CD4-positive, alpha-beta memory T cell (primary cell): ENCODE measurements around the gene GRM2. TPM values are rescaled to one million over a fixed set of nuclear protein-coding genes. Genes with fewer than 3 reads are reported as not detected.

Source experiments
- CTCF ChIA-PET: fragments of 350-600 bp; sonication (Branson Sonifier 250); formaldehyde crosslinking; loops from one replicate; lab custom pipeline; 2021; ENCODE audit warnings: inconsistent platforms; ENCODE audit not compliant: partially characterized antibody; lab: Charles Lee
- POLR2A ChIA-PET: fragments of 350-600 bp; sonication (Branson Sonifier 250); formaldehyde crosslinking; loops from one replicate; lab custom pipeline; 2021; ENCODE audit not compliant: partially characterized antibody; lab: Charles Lee
- DNase-seq, 5 donors: peaks; one replicate each; pipeline versions ENCODE4 v3.0.0 to v3.0.0-alpha.2; 2020 to 2022; ENCODE audit warnings: mixed read lengths in 1 of 5
- H3K27ac ChIP-seq: one replicate; pipeline ENCODE4 v1.7.0; 2013; ENCODE audit warnings: low read depth, low read length
- H3K27me3 ChIP-seq: 2 replicates; pipeline ENCODE4 v1.7.0; 2013; ENCODE audit warnings: mild to moderate bottlenecking, low read length, moderate library complexity; ENCODE audit not compliant: insufficient read depth
- H3K36me3 ChIP-seq: 2 replicates; pipeline ENCODE4 v1.7.0; 2013; ENCODE audit warnings: mild to moderate bottlenecking, low read length, moderate library complexity; ENCODE audit not compliant: insufficient read depth
- H3K4me1 ChIP-seq: 2 replicates; pipeline ENCODE4 v1.7.0; 2013; ENCODE audit warnings: mild to moderate bottlenecking, low read length, moderate library complexity; ENCODE audit not compliant: insufficient read depth
- H3K4me3 ChIP-seq, 2 donors: one replicate each; pipeline ENCODE4 v1.7.0; 2013; ENCODE audit warnings: low read length in 2 of 2, mild to moderate bottlenecking in 1 of 2
- H3K9me3 ChIP-seq, 2 donors: one replicate each; pipeline ENCODE4 v1.7.0; 2013; ENCODE audit warnings: low read length in 2 of 2, control low read depth in 1 of 2; ENCODE audit not compliant: control insufficient read depth in 1 of 2
- H3K27ac Mint-ChIP-seq, 7 donors: one replicate each; pipeline ENCODE4 v1.8.0; 2020 to 2021; ENCODE audit warnings: mixed read lengths in 7 of 7, mild to moderate bottlenecking in 6 of 7, inconsistent platforms in 3 of 7, moderate library complexity in 3 of 7
- H3K27me3 Mint-ChIP-seq, 2 donors: one replicate each; pipeline ENCODE4 v1.8.0; 2020 to 2021; ENCODE audit warnings: mixed read lengths in 2 of 2
- H3K36me3 Mint-ChIP-seq, 2 donors: one replicate each; pipeline ENCODE4 v1.8.0; 2020 to 2021; ENCODE audit warnings: mixed read lengths in 2 of 2, inconsistent platforms in 1 of 2, mild to moderate bottlenecking in 1 of 2
- H3K4me1 Mint-ChIP-seq, 4 donors: one replicate each; pipeline ENCODE4 v1.8.0; 2020 to 2021; ENCODE audit warnings: mixed read lengths in 4 of 4, mild to moderate bottlenecking in 1 of 4
- H3K4me3 Mint-ChIP-seq, 8 donors: one replicate each; pipeline ENCODE4 v1.8.0; 2020 to 2021; ENCODE audit warnings: mixed read lengths in 8 of 8, mild to moderate bottlenecking in 7 of 8, moderate library complexity in 6 of 8, inconsistent platforms in 3 of 8
- H3K9me3 Mint-ChIP-seq, 8 donors: one replicate each; pipeline ENCODE4 v1.8.0; 2020 to 2021; ENCODE audit warnings: mixed read lengths in 8 of 8, mild to moderate bottlenecking in 5 of 8, inconsistent platforms in 3 of 8, moderate library complexity in 1 of 8
- intact Hi-C: fragments of 100-400 bp; cut with micrococcal nuclease; formaldehyde crosslinking; loops from one replicate; pipeline ENCODE4 v1.15.1; 2023
- polyA plus RNA-seq, 2 donors: library from polyadenylated mRNA; unstranded; fragments of 300-500 nt; fragmentation: Illumina TruSeq; gene quantifications; one replicate each; pipeline ENCODE4 v1.2.3, GENCODE V29; 2021
- total RNA-seq, 2 experiments: library from RNA; stranded (reverse); gene quantifications; one replicate each; pipeline ENCODE4 v1.2.3, GENCODE V29; 2021

Gene GRM2
- total and polyA plus RNA-seq, 4 experiments from 2014 or later, result 0.07 to 1.9 (median 1.1) TPM; not detected in 1

DNA sequence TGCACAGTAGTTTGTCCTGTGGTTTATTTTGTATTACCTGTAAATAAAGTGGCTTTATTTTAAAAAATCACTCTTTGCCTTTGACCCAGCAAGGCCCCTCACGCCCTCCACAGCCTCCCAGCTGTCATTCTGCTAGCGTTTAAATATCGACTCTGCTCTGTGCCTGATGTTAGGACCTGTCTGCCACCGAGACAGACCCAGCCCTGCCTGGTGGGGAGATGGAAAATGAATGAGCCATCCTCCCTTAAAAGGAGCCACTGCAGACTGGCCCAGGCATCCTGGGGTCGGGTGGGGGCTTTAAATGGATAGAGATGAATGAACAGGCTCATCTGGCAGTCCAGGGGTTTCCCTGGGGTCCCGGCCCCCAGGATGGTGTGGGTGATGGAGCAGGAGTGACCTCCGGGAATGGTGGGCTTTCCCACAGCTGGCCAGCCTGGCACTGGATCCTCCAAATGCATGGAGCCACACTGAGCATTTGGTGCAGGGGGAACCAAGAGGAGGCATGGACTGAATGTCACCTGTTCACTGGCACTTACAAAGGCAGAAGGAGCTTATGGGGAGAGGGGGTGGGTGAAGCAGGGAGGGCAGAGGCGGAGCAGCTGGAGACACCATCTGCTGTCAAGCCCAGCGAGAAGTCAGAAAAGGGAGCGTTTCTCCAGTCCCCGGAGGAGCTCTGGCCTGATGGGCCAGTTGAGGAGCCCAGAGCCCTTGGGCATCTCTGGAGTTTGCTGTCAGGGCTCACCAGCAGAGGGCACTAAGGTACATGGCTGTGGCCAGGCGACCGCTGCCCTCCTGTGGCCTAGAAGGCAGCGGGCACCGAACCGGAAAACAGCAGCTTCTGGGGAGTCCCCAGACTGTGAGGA lies 11.9 kb downstream of the GRM2 start:
- ChIA-PET POLR2A (interaction anchor here (0.6 to 1.3 kb wide), 3 partner anchors 32 to 560 kb away, joined by 3 to 4 read pairs (median 3); no protein-coding TSS in a partner anchor), CTCF (interaction anchor here (0.6 to 2.3 kb wide), 12 partner anchors 9 to 217 kb away, joined by 3 to 9 read pairs (median 4); no protein-coding TSS in a partner anchor)
- intact Hi-C loops, result no loop called here

DNA sequence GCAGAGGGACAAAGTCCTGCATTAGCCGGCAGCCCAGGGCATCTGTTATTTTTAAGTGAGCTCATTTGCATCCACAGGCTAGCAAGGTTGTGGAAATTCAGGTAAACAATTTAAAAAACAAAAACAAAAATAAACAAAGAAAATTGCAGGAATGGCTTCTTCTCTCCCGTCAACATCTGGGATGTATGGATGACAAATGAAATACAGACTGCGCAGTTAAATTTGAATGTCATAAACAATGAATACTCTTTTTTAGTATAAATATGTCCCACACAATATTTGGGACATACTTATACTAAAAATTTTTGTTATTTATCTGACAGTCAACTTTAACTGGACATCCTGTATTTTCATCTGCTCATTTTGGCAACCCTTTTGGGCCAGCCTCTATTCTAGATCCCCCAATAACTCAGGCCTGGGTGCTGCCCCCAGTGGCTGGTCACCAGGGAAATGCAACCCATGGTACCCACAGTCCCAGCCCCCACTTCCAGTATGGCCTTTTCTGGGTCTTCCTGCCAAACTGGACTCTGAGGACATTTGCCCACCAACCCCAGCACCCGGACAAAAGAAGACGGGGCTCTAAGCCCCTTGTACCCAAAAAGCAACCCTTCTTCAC lies 12.7 kb downstream of the GRM2 start:
- H3K27me3 ChIP-seq, result no peaks in the 10 kb centered on the region
- intact Hi-C loops, result no loop called here
- H3K4me1 ChIP-seq, result peaks cover 23% of the 10 kb centered on the region
- H3K4me3 ChIP-seq, result no peak overlapping the region
- no peak overlapping the region for H3K27ac ChIP-seq
- H3K36me3 ChIP-seq, result no peaks in the 10 kb centered on the region
- Mint-ChIP-seq H3K27ac (peak overlapping the region in 2 of 7 donors; percentile 29 to 42), H3K4me3 (no peak overlapping the region), H3K27me3 (no peaks in the 10 kb centered on the region), H3K36me3 (peaks cover 0 to 4% of the 10 kb centered on the region in 2 donors), H3K9me3 (no peaks in the 10 kb centered on the region), H3K4me1 (peaks cover 15 to 42% (median 28%) of the 10 kb centered on the region in 4 donors)
- H3K9me3 ChIP-seq, result no peaks in the 10 kb centered on the region
- POLR2A ChIA-PET, result interaction anchor here (0.6 to 1.3 kb wide), 3 partner anchors 33 to 560 kb away, joined by 3 to 4 read pairs (median 3); no protein-coding TSS in a partner anchor
- DNase-seq, result no peak
- CTCF ChIA-PET, result interaction anchor here (0.6 to 2.3 kb wide), 12 partner anchors 8 to 218 kb away, joined by 3 to 9 read pairs (median 4); no protein-coding TSS in a partner anchor

More for the DNA sequence above, 11.9 kb downstream of the GRM2 start:
- peaks cover 15 to 42% (median 28%) of the 10 kb centered on the region in 4 donors for H3K4me1 Mint-ChIP-seq
- H3K9me3 Mint-ChIP-seq, result no peaks in the 10 kb centered on the region
- Histone ChIP-seq H3K4me1 (peaks cover 23% of the 10 kb centered on the region), H3K36me3 (no peaks in the 10 kb centered on the region), H3K27ac (no peak overlapping the region), H3K27me3 (no peaks in the 10 kb centered on the region), H3K4me3 (no peak overlapping the region), H3K9me3 (no peaks in the 10 kb centered on the region)
- no peaks in the 10 kb centered on the region for H3K27me3 Mint-ChIP-seq
- peak overlapping the region in 1 of 8 donors; percentile 26 for H3K4me3 Mint-ChIP-seq
- peaks cover 0 to 4% of the 10 kb centered on the region in 2 donors for H3K36me3 Mint-ChIP-seq
- DNase-seq, result peak in 3 of 5 donors; percentile 9 to 28 (median 16)
- peak overlapping the region in 2 of 7 donors; percentile 14 to 27 for H3K27ac Mint-ChIP-seq

DNA sequence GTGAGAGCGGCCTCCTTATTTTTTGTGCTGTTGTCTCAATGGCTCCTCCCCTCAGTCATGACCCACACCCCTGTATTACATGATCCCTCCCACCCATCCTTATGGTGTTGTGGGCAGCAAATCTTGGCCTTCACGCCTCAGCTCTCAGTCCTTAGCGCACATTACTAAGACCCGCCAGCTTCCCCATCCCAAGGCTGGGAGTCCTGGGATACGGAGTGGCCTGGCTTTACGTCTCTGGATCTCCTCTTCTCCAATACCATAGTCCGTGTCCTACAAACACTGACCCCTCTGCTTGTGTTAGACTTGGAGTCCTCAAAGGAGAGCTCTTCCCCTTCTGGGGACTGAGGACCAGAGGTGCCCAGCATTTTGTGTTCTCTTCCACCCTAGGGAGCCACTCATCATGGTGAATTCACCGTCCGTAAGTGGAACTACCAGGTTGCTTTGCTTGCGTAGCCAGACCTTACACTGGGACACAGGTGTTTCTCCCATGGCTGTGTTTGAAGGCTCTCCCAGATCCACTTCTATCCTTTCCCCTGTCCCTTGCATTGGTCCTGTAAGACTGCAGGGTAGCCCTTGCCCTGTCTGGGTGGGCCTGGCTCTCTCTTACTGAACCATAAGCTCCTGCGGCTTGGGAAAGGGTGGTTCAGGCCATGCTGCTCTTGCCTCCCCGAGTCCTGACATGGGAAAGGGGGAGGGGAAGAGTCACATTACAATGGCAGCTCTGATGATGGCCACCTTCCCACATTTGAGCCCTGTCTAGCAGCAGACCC lies 13.6 kb downstream of the GRM2 start:
- POLR2A ChIA-PET, result no interaction called here
- Mint-ChIP-seq H3K9me3 (no peaks in the 10 kb centered on the region), H3K4me3 (peak overlapping the region in 3 of 8 donors; percentile 7 to 22 (median 13)), H3K27me3 (no peaks in the 10 kb centered on the region), H3K27ac (peak overlapping the region in 2 of 7 donors; percentile 4 to 83), H3K36me3 (peaks cover 0 to 4% of the 10 kb centered on the region in 2 donors), H3K4me1 (peaks cover 15 to 42% (median 28%) of the 10 kb centered on the region in 4 donors)
- H3K4me3 ChIP-seq, result no peak overlapping the region
- H3K36me3 ChIP-seq, result no peaks in the 10 kb centered on the region
- no peak for DNase-seq
- intact Hi-C loops, result no loop called here
- no peak overlapping the region for H3K27ac ChIP-seq
- H3K27me3 ChIP-seq, result no peaks in the 10 kb centered on the region
- CTCF ChIA-PET, result interaction anchor here (2.3 kb wide), 1 partner anchor 39 kb away, joined by 9 read pairs; no protein-coding TSS in a partner anchor
- H3K9me3 ChIP-seq, result no peaks in the 10 kb centered on the region
- peaks cover 23% of the 10 kb centered on the region for H3K4me1 ChIP-seq

DNA sequence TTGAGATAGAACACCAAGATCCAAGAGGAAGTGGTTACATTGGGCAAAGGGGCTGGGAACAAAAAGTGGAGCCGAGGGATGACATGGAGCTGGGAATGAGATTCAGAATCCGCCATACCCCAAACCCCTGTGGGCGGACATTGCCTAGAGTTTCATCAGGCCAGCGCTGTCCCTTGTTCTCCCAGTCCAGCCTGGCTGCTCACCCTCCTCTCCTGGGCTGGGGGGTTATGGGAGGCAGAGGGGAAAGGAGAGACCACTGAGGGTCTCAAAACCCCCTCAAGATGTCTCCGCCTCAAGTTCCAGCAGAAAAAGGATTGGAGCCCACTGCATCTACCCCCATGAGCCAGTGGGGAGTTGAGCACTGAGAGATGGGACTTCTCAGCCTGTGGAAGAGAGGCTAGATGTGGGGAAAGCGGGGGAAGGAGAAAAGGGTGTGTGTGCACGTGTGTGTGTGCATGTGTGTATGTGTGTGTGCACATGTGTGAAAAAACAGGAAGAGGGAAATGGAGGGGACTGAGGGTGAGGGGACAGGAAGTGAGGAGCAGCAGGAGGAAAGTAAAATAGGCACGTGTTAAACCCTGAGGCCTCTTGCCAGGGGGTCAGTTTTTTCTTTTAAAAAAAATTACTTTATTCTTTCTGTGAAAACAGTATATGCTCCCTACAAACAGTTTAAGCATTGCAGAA lies 14.3 kb downstream of the GRM2 start:
- Mint-ChIP-seq H3K27me3 (no peaks in the 10 kb centered on the region), H3K4me3 (peak overlapping the region in 3 of 8 donors; percentile 7 to 41 (median 24)), H3K9me3 (no peaks in the 10 kb centered on the region), H3K27ac (peak overlapping the region in 6 of 7 donors; percentile 79 to 89 (median 85)), H3K4me1 (peaks cover 15 to 42% (median 27%) of the 10 kb centered on the region in 4 donors), H3K36me3 (peaks cover 0 to 4% of the 10 kb centered on the region in 2 donors)
- H3K4me3 ChIP-seq, result no peak overlapping the region
- intact Hi-C loops, result no loop called here
- DNase-seq, result no peak
- no peaks in the 10 kb centered on the region for H3K27me3 ChIP-seq
- CTCF ChIA-PET, result no interaction called here
- H3K36me3 ChIP-seq, result no peaks in the 10 kb centered on the region
- POLR2A ChIA-PET, result no interaction called here
- H3K27ac ChIP-seq, result no peak overlapping the region
- peaks cover 23% of the 10 kb centered on the region for H3K4me1 ChIP-seq
- H3K9me3 ChIP-seq, result no peaks in the 10 kb centered on the region

DNA sequence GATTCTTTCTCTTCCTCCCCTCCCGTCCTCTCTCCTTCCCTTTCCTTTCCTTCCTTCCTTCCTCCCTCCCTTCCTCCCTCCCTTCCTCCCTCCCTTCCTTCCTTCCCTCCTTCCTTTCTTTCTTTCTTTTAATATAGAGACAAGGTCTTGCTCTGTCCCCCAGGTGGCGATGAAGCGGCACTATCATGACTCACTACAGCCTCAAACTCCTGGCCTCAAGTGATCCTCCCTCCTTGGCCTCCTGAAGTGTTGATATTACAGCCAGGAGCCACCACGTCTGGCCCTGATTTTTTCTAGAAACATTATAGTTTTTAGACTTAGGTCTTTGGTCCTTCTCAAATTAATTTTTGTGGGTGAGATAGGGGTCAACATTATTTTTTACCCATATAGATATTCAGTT lies 15.5 kb downstream of the GRM2 start:
- no peak for DNase-seq
- Mint-ChIP-seq H3K27ac (peak overlapping the region in 1 of 7 donors; percentile 83), H3K9me3 (no peaks in the 10 kb centered on the region), H3K27me3 (no peaks in the 10 kb centered on the region), H3K4me1 (peaks cover 15 to 42% (median 26%) of the 10 kb centered on the region in 4 donors), H3K4me3 (no peak overlapping the region), H3K36me3 (no peaks in the 10 kb centered on the region)
- Histone ChIP-seq H3K9me3 (no peaks in the 10 kb centered on the region), H3K27me3 (no peaks in the 10 kb centered on the region), H3K4me3 (no peak overlapping the region), H3K27ac (no peak overlapping the region), H3K36me3 (no peaks in the 10 kb centered on the region), H3K4me1 (peaks cover 23% of the 10 kb centered on the region)
- intact Hi-C loops, result no loop called here
- ChIA-PET POLR2A (no interaction called here), CTCF (no interaction called here)

DNA sequence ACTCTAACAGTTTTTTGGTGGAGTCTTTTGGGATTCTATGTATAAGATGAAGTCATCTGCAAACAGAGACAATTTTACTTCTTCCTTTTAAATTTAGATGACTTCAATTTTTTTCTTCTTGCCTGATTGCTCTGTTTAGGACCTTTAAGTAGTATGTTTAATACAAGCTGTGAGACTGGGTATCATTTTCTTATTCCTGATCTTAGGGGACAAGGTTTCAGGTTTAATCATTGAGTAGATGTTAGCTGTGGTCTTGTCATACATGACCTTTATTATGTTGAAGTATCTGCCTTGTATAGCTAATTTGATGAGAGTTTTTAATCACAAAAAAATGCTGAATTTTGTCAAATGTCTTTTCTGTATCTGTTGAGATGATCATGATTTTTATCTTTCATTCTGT lies 20.6 kb downstream of the GRM2 start:
- Histone ChIP-seq H3K27me3 (no peaks in the 10 kb centered on the region), H3K9me3 (no peaks in the 10 kb centered on the region)
- no peak for DNase-seq

More for the DNA sequence above, 20.6 kb downstream of the GRM2 start:
- Mint-ChIP-seq H3K27ac (no peak overlapping the region), H3K4me3 (no peak overlapping the region), H3K4me1 (peaks cover 0 to 1% (median 0%) of the 10 kb centered on the region in 4 donors), H3K9me3 (no peaks in the 10 kb centered on the region), H3K27me3 (no peaks in the 10 kb centered on the region), H3K36me3 (no peaks in the 10 kb centered on the region)
- no peaks in the 10 kb centered on the region for H3K36me3 ChIP-seq
- ChIA-PET CTCF (interaction anchor here (1.2 to 1.7 kb wide), 2 partner anchors 8 to 10 kb away, joined by 3 to 6 read pairs; no protein-coding TSS in a partner anchor), POLR2A (no interaction called here)
- H3K4me1 ChIP-seq, result no peaks in the 10 kb centered on the region
- H3K4me3 ChIP-seq, result no peak overlapping the region
- no peak overlapping the region for H3K27ac ChIP-seq
- intact Hi-C loops, result no loop called here
